ENCODE measurements around the gene CENPV.

The CENPV gene

DNA sequence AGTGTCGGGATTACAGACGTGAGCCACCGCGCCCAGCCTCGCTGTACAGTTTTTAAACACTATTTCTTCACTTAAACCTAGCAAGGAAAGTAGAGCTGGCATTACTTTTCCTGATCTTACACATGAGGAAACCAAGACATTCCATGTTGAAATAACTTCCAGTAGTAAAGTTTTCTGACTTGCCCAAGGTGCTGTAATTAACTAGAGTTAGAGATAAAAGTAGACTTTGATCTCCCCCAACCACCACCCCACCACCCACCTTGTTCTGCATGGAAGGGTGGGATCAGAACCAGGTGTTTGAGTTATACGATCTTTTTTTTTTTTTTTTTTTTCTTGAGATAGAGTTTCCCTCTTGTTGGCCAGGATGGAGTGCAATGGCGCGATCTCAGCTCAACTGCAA is 47.1 kb downstream of the CENPV start:
- TF ChIP-seq, protein P1, sequence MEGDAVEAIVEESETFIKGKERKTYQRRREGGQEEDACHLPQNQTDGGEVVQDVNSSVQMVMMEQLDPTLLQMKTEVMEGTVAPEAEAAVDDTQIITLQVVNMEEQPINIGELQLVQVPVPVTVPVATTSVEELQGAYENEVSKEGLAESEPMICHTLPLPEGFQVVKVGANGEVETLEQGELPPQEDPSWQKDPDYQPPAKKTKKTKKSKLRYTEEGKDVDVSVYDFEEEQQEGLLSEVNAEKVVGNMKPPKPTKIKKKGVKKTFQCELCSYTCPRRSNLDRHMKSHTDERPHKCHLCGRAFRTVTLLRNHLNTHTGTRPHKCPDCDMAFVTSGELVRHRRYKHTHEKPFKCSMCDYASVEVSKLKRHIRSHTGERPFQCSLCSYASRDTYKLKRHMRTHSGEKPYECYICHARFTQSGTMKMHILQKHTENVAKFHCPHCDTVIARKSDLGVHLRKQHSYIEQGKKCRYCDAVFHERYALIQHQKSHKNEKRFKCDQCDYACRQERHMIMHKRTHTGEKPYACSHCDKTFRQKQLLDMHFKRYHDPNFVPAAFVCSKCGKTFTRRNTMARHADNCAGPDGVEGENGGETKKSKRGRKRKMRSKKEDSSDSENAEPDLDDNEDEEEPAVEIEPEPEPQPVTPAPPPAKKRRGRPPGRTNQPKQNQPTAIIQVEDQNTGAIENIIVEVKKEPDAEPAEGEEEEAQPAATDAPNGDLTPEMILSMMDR (IDR thresholded peaks at IDR 0.05; ENCODE audit: low read depth, low read length), result no peak
- no peak overlapping the region for H3K4me3 ChIP-seq (ENCODE audit: low read depth, low read length)

DNA sequence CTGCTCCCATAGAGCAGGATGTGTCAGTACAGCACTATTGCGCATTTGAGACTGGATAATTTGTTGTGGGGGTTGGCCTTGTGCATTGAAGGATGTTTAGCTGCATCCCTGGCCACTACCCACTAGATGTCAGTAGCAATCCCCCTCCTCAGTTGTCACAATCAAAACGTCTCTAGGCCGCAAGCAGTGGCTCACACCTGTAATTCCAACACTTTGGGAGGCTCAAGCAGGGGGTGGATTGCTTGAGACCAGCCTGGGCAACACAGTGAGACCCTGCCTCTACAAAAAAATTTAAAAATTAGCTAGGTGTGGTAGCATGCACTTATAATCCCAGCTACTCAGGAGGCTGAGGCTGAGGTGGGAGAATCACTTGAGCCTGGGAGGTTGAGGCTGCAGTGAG is 48.4 kb downstream of the CENPV start:
- TF ChIP-seq, protein P1 (IDR thresholded peaks at IDR 0.05; ENCODE audit: low read depth, low read length), result peak; percentile 66
- no peak overlapping the region for H3K4me3 ChIP-seq (ENCODE audit: low read depth, low read length)

- TF ChIP-seq, protein P1 (IDR thresholded peaks at IDR 0.05; ENCODE audit: low read depth, low read length), result no peak
- H3K4me3 ChIP-seq (ENCODE audit: low read depth, low read length), result no peak overlapping the region
These were observed 50.4 kb downstream of the CENPV start for GRCh38 chr17:16302856-16303255.

GRCh38 chr17:16301963-16302855 is 51.1 kb downstream of the CENPV start:
- H3K4me3 ChIP-seq (ENCODE audit: low read depth, low read length), result no peak overlapping the region
- TF ChIP-seq, protein P1 (IDR thresholded peaks at IDR 0.05; ENCODE audit: low read depth, low read length), result no peak

DNA sequence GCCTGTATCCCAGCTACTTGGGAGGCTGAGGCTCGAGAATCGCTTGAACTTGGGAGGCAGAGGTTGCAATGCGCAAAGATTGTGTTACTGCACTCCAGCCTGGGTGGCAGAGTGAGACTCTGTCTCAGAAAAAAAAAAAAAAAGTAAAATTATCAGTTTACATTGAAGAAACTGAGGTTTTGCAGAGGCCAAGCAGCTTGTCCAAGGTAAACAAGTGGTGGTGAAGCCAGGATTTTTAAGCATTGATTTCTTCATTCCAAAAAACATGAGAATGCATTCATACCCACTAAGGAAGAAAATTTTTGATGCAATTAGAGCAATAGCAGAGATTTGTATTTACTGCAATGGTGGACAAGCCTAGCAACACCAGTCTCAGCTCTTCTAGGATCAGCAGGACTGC is 52.7 kb downstream of the CENPV start:
- no peak overlapping the region for H3K4me3 ChIP-seq (ENCODE audit: low read depth, low read length)
- TF ChIP-seq, protein P1 (IDR thresholded peaks at IDR 0.05; ENCODE audit: low read depth, low read length), result no peak

GRCh38 chr17:16298140-16298662 is 55.1 kb downstream of the CENPV start:
- H3K4me3 ChIP-seq (ENCODE audit: low read depth, low read length), result no peak overlapping the region
- TF ChIP-seq, protein P1 (IDR thresholded peaks at IDR 0.05; ENCODE audit: low read depth, low read length), result no peak
